ENCODE results near the gene UPP2. TPM values are rescaled to one million over a fixed set of nuclear protein-coding genes. Genes with fewer than 3 reads are reported as not detected.

The UPP2 gene
- total RNA-seq, 1 experiment from 2014 or later = not detected

GRCh38 chr2:158174956-158175355 is 73.3 kb downstream of the UPP2 start:
- H3K4me2 ChIP-seq = no peak overlapping the region
- no peak overlapping the region for H3K27ac ChIP-seq
- no peaks in the 10 kb centered on the region for H3K36me3 ChIP-seq (ENCODE audit: low read depth)
- no peaks in the 10 kb centered on the region for H3F3A ChIP-seq (ENCODE audit: insufficient read depth, low read depth)
- POLR2A ChIA-PET (ENCODE audit: unreplicated experiment) = no interaction called here
- no peaks in the 10 kb centered on the region for H3K4me1 ChIP-seq (replicated peaks; ENCODE audit: insufficient read depth)
- H3K27me3 ChIP-seq (ENCODE audit: insufficient read depth, low read depth) = no peaks in the 10 kb centered on the region
- intact Hi-C loops (cut with micrococcal nuclease; ENCODE audit: unreplicated experiment) = loop anchor here (5.0 kb wide), 1 partner anchor 282 kb away; the partner anchor contains the start of genes CCDC148 and PKP4
- TF ChIP-seq CTCF (conservative IDR thresholded peaks at IDR 0.05) = no peak
- TF ChIP-seq EZH2 (IDR thresholded peaks at IDR 0.05; ENCODE audit: low read depth) = no peak
- CTCF ChIA-PET = no interaction called here
- H3K9me2 ChIP-seq (ENCODE audit: insufficient read depth) = no peaks in the 10 kb centered on the region
- no peak overlapping the region for H2AFZ ChIP-seq
- H3K4me3 ChIP-seq = no peak overlapping the region
- H3K9me3 ChIP-seq (ENCODE audit: insufficient read depth, low read depth) = no peaks in the 10 kb centered on the region
- H3K79me2 ChIP-seq (ENCODE audit: low read depth) = no peaks in the 10 kb centered on the region
- no peak for DNase-seq
- no peaks in the 10 kb centered on the region for H4K20me1 ChIP-seq (ENCODE audit: insufficient read depth)
- no TSS peak for BruUV-seq (replicated peaks)

- H3F3A ChIP-seq (ENCODE audit: insufficient read depth, low read depth) = no peaks in the 10 kb centered on the region
- H2AFZ ChIP-seq = no peak overlapping the region
- no peaks in the 10 kb centered on the region for H3K9me3 ChIP-seq (ENCODE audit: insufficient read depth, low read depth)
- no peaks in the 10 kb centered on the region for H3K4me1 ChIP-seq (replicated peaks; ENCODE audit: insufficient read depth)
- H3K27ac ChIP-seq = no peak overlapping the region
- no TSS peak for BruUV-seq (replicated peaks)
- ChIA-PET POLR2A (ENCODE audit: unreplicated experiment) (no interaction called here), CTCF (interaction anchor here (0.6 kb wide), 1 partner anchor 283 kb away, joined by 3 read pairs; no protein-coding TSS in a partner anchor)
- no peaks in the 10 kb centered on the region for H3K9me2 ChIP-seq (ENCODE audit: insufficient read depth)
- intact Hi-C loops (cut with micrococcal nuclease; ENCODE audit: unreplicated experiment) = loop anchor here (5.0 kb wide), 1 partner anchor 279 kb away; the partner anchor contains the start of genes CCDC148 and PKP4
- no peaks in the 10 kb centered on the region for H4K20me1 ChIP-seq (ENCODE audit: insufficient read depth)
- no peak for DNase-seq
- H3K79me2 ChIP-seq (ENCODE audit: low read depth) = no peaks in the 10 kb centered on the region
- H3K4me3 ChIP-seq = no peak overlapping the region
- H3K27me3 ChIP-seq (ENCODE audit: insufficient read depth, low read depth) = no peaks in the 10 kb centered on the region
- H3K36me3 ChIP-seq (ENCODE audit: low read depth) = no peaks in the 10 kb centered on the region
- H3K4me2 ChIP-seq = no peak overlapping the region
- TF ChIP-seq CTCF (conservative IDR thresholded peaks at IDR 0.05) (no peak), EZH2 (IDR thresholded peaks at IDR 0.05; ENCODE audit: low read depth) (no peak)
Observed at GRCh38 chr2:158178646-158179045, 77.0 kb downstream of the UPP2 start.

DNA sequence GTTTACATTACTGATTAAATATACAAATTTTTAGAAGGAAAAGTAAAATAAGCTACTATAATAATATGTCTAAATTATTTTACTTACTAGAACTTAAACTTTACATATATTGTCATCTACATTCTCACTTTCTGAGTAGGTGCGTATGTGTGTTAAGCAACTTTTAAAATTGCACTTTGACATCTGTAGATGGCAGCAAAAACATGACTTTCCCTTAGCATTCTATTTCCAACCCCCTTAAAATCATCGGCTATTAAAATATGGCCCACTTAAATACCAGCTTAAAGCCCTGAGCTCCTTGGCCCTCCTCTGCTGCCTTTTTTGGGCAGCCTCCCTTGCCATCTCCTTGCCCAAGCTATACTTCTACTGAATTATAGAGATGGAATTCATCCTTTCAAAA is 78.0 kb downstream of the UPP2 start:
- H3K4me1 ChIP-seq (replicated peaks; ENCODE audit: insufficient read depth) = peaks cover 6% of the 10 kb centered on the region; the same call in 1 of the 2 replicates
- ChIA-PET CTCF (interaction anchor here (0.6 to 0.8 kb wide), 2 partner anchors 277 to 575 kb away, joined by 3 read pairs; partner anchors contain the start of genes CCDC148 and PKP4), POLR2A (ENCODE audit: unreplicated experiment) (no interaction called here)
- no peaks in the 10 kb centered on the region for H3K9me2 ChIP-seq (ENCODE audit: insufficient read depth)
- intact Hi-C loops (cut with micrococcal nuclease; ENCODE audit: unreplicated experiment) = loop anchor here (5.0 kb wide), 1 partner anchor 278 kb away; the partner anchor contains the start of genes CCDC148 and PKP4
- H3K9me3 ChIP-seq (ENCODE audit: insufficient read depth, low read depth) = no peaks in the 10 kb centered on the region
- BruUV-seq (replicated peaks) = no TSS peak
- H2AFZ ChIP-seq = no peak overlapping the region
- TF ChIP-seq EZH2 (IDR thresholded peaks at IDR 0.05; ENCODE audit: low read depth) (no peak), CTCF (conservative IDR thresholded peaks at IDR 0.05) (peak; percentile 41; the same call in 1 of the 2 replicates)
- H3F3A ChIP-seq (ENCODE audit: insufficient read depth, low read depth) = no peaks in the 10 kb centered on the region
- H3K27ac ChIP-seq = no peak overlapping the region
- no peaks in the 10 kb centered on the region for H4K20me1 ChIP-seq (ENCODE audit: insufficient read depth)
- no peak overlapping the region for H3K4me3 ChIP-seq
- no peak for DNase-seq
- no peak overlapping the region for H3K4me2 ChIP-seq
- H3K79me2 ChIP-seq (ENCODE audit: low read depth) = no peaks in the 10 kb centered on the region
- H3K36me3 ChIP-seq (ENCODE audit: low read depth) = no peaks in the 10 kb centered on the region
- H3K27me3 ChIP-seq (ENCODE audit: insufficient read depth, low read depth) = no peaks in the 10 kb centered on the region
